NCI-H1105 treated with DMSO at 0.1 percent for 48 hours (cell line): ENCODE measurements around the gene MCHR1.
"Not testable (repeated sequence)": the region's sequence is repeated elsewhere in the genome, so short reads cannot be mapped to it uniquely, and the experiment has no call there.

Experiments used
- DNase-seq: peaks from one replicate; lab custom pipeline; 2025; lab: John Stamatoyannopoulos, UW

The MCHR1 gene

DNA sequence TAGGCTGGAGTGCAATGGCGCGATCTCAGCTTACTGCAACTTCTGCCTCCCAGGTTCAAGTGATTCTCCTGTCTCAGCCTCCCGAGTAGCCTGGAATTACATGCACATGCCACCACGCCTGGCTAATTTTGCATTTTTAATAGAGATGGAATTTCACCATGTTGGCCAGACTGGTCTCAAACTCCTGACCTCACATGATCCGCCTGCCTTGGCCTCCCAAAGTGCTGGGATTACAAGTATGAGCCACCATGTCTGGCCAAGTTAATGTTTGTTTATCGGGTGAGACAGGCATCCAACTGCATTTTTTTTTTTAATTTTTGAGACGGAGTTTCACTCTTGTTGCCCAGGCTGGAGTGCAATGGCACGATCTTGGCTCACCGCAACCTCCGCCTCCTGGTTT, 22.6 kb upstream of the MCHR1 start:
- not testable (repeated sequence) for DNase-seq

DNA sequence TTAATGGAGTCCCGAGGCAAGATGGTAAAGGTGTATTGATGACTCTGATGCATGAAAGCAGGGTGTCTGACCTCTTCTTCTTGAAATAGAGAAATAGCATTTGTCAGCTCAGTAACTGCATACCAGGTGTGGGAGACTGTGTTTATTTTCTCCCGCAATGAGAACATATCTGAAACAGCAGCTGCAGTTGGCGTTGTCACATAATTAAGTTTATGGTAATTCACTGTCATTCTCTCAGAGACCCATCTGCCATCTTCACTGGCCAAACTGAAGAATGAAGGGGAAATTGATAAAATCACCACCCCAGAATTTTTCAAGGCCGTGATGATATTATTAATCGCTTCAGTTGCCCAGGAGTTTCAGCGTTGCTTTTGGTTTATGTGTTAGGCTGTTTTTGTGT, 20.1 kb upstream of the MCHR1 start:
- DNase-seq, result no peak

DNA sequence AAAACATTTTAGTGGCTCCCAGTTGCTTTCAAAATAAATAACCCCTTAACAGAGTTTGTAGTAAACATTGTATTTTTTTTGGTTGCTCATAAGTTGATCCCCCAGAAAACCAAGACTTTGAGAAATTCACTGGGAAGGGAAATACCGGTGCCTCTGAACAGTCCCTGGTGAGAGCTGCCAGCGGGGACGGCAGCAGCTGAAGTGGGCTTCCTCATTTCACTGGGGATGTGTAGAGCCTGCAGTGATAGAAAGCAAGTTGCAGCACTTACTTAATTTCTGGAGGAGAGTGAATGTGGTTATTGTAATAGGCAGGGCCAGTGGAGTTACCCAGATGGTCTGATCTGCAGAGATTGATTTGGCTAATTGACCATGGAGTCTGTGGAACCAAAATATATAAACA, 18.6 kb upstream of the MCHR1 start:
- no peak for DNase-seq

DNA sequence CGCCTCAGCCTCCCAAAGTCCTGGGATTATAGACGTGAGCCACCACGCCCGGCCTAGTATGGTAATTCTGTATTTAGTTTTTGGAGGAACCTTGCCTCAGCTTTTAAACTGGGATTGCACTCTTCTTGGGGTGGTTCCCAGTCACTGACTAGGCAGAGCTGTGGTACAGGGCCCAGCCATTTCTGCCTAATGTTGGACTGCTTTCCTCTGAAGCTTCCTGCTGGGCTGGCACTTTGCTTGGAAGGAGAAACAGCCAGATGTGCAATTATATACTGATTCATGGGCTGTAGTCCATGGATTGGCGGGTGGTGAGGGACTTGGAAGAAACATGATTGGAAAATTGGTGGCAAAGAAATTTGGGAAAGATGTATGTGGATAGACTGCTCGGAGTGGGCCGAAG, 17.6 kb upstream of the MCHR1 start:
- DNase-seq, result no peak

DNA sequence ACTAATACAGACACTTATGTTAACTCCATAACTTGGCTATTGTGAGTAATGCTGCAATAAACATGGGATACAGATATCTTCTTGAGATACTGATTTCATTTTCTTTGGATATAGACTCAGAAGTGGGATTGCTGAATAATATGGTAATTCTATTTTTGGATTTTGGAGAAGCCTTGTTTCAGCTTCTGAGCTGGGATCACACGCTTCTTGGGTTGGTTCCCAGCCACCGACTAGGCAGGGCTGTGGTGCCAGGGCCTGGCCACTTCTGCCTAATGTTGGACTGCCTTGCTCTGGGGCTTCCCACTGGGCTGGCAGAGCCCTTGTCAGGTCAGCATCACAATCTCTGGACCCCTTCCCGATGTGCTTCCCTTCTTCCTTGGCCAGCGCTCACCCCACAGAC, 14.0 kb upstream of the MCHR1 start:
- DNase-seq, result no peak

DNA sequence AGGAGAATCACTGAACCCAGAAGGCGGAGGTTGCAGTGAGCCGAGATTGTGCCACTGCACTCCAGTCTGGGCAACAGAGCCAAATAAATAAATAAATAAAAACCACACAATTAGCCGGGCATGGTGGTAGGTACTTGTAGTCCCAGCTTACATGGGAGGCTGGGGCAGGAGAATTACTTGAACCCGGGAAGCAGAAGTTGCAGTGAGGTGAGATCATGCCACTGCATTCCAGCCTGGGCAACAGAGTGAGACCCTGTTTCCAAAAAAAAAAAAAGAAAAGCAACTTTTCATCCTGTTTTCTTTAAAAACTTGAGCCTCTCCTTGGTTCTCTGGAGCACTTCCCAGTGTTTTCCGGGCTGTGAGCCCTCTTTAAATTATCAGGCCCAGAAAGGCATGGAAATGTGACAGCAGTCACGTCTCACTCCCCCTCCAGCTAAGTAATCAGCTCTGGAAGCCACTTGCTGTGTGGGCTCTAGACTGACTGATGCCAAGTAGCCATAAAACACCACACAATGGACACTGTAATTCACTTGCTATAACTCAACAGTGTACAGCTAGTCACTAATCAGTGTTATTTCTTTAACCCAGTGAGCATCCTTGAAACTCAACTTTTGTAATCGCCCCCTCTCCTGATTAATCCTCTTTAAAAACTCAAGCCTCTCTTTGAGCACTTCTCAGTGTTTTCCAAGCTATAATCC, 13.0 kb upstream of the MCHR1 start:
- DNase-seq, result no peak

DNA sequence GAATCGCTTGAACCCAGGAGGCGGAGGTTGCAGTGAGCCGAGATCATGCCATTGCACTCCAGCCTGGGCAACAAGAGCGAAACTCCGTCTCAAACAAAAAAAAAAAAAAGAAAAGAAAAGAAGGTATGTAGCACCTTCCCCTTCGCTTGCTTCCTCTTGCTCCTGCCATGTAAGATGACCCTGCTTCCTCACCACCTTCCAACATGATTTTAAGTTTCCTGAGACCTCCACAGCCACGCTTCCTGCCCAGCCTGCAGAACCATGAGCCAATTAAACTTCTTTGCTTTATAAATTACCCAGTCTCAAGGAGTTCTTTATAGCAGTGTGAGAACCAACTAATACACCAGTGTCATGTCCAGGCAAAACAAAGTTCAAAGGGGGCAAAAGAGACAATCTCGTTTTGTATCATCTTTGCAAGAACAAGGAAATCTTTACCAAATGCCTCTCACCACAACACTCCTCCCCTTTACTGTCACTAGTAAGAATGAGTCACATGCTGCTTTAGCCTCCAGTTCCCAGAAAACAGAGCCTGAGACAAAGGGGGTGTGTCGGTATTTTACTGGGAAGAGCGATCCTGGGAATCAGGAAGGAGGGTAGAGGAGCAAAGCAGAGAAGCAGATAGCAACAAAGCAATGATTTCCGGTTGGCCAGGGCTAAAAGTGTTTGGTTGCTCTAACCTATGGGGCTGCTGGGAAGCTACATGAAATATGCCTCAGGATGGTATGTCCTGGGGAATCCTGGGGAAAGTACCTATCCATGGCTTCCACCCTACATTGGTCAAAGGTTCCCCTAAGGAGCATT, 10.5 kb upstream of the MCHR1 start:
- no peak for DNase-seq

DNA sequence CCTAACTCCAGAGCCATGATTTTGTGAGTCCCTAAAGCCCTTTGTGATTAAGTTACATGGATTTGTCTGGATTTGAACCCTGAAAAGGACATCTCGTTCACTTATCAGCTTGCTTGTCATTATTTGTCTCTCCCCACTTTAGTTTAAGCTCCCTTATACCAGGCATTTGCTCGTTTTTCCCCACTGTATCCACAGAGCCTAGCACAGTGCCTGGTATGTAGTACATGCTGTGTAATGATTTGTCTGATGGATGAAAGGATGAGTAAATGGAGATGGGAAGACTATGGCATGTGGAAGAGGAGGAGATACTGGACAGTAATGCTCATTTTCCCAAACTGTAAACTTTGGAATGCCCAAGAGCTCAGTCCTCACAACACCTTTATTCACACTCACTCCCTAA, 9.2 kb upstream of the MCHR1 start:
- DNase-seq, result no peak

DNA sequence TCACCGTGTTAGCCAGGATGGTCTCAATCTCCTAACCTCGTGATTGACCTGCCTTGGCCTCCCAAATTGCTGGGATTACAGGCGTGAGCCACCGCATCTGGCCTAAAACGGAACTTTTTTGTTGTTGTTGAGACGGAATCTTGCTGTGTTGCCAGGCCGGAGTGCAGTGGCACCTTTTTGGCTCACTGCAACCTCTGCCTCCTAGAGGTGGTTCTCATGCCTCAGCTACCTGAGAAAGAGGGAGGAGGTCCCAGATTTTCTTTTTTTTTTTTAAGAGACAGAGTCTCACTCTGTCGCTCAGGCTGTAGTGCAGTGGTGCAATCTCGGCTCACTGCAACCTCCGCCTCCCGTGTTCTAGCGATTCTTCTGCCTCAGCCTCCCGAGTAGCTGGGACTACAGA, 7.9 kb upstream of the MCHR1 start:
- DNase-seq, result no peak

DNA sequence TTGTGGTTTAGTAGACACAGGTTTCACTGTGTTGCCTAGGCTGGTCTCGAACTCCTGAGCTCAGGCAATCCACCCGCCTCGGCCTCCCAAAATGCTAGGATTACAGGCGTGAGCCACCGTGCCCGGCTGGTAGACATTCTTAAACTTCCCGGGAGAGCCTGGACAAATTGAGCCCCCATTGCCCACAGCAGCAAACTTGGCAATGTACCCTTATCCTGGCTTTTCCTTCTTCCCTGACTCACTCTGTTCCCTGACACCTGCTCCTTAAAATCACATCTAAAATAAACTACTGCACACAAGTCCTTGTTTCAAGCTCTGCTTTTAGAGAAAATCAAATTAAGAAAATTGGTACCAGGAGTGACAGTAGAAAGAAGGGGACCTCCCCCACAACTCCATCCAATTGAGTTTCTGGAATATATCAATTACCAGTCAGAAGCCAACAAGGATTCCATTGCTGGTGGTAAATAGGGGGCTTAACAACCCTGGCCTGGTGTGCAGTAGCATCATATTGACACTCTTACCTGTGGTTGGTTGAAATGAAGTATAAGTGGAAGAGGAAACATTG, 7.4 kb upstream of the MCHR1 start:
- no peak for DNase-seq

DNA sequence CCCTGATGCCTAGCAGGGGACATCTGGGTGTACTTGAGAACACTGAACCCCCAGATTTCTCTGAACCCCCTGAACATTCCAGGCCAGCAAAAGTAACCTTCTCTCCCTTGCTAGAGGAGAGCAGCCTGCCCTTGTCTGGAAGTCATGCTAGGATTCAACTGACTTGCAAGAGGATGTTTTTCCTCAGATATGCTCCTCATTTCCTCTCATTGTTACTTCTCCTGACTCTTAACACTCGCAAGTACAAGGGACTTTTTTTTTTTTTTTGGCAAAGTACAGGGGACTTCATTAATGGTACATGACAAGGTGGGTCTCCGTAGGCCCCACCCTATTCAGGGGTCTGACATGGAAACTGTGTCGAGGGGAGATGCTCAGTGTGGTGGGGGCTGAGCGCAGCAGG, 6.3 kb upstream of the MCHR1 start:
- DNase-seq, result no peak

DNA sequence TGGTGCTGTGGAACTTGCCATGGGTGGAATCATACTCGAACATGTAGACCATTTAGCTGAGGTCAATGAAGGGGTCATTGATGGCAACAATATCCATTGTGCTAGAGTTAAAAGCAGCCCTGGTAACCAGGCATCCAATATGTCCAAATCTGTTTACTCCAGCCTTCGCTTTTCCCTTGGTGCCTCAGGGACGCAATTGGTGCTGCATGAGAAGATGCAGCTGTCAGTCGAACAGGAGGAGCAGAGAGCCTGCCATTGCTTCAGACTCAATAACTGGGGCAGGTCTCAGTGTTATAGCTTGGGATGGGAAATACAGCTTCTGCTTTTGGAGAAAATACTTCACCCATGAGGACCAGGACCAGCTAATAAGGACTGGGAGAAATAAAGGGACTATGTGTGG, 5.0 kb upstream of the MCHR1 start:
- no peak for DNase-seq

DNA sequence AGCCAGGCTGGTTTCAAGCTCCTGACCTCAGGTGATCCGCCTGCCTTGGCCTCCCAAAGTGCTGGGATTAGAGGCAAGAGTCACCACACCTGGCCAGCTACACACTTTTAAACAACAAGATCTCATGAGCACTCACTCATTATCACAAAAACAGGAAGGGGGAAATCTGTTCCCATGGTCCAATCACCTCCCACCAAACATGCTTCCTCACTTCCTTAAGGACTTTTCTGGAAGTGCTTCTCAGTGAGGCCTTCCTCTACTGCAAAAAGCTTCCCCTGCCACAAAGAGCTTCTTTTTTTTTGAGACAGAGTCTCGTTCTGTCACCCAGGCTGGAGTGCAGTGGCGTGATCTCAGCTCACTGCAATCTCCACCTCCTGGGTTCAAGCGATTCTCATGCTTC, 3.1 kb upstream of the MCHR1 start:
- DNase-seq, result not testable (repeated sequence)

DNA sequence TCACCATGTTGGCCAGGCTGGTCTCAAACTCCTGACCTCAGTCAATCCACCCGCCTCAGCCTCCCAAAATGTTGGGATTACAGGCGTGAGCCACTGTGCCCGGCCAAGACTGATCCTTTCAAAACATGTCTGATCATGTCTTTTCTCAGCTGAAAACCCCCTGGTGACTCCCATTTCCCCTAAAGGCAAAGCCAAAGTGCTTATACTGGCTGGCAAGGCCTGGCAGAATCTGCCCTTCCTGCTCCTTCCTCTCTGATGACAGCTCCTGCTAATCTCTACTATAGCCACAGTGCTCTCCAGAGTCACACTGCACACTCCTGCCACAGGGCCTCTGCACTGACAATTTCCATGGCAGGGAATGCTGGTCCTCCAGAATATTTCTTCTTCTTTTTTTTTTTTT, 2.6 kb upstream of the MCHR1 start:
- DNase-seq, result no peak

DNA sequence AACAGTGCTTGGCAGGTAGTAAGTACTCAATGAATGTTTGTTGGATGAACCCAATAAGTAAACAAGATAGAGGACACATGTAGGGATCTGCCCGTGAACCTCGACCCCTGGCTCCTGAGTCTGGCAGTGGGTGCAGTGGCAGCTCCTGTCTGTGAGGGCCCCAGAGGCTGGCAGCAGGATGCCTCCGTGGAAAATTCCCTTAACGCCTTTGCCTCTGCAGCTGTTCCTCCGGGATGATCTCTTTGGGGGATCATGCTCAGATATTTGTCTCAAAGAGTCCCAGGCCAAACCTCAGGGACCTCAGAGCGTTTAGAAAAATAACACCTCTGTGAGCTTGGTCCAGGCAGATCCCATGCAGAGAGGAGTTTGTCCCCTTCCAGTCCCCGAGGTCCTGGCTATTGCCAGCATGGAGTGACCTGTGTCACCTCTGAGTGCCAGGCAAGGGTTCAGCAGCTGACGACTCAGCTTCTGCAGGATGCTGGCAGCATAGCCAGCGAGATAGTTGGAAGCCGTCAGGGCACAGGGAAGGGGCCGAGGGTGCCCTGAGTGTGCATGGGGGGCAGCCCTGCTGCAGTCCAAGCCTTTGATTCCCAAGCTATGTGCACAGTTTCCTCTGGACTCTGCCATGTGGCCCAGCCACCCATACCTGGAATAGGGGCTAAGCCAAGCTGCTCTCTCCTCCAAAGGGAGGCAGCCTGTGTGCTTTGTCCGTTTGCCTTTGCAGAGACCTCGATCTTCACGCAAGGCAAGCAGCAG, 613 bp upstream of the MCHR1 start:
- DNase-seq, result no peak

DNA sequence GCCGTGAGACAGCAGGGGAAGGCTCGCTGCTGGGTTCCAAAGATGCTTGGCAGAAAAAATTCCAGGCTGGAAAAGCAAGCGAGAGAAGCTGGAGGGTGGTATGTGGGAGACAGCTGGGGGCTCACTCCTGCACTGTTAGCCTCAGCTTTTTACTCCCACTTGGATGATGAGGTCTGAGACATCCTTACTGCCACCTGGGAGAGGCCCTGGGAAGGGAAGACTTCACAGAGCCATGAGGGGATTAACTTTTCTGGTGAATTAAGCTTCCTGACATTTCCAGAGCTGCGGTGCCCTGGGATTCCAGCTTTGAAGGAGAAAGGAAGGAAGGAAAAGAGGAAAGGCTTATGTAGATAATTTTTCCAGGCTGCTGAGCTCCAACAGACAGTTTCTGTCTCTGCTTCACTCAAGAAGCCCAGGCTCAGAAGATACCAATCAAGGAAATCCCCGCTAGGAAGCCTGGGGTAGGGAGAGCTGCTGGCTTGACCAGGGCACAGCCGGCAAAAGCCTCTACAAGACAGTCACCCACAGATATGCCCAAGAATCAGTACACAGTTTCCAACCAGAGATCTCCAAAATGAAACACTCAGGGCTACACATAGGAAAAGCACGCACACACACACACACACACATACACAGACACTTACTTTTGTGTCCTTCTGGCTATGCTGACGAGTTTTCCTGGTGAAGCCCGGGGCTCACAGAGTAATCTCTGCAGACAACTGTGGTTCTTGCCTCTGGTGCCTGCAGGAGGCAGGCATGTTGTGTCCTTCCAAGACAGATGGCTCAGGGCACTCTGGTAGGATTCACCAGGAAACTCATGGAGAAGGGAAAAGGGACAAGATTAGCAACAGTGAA, 907 bp downstream of the MCHR1 start:
- no peak for DNase-seq

DNA sequence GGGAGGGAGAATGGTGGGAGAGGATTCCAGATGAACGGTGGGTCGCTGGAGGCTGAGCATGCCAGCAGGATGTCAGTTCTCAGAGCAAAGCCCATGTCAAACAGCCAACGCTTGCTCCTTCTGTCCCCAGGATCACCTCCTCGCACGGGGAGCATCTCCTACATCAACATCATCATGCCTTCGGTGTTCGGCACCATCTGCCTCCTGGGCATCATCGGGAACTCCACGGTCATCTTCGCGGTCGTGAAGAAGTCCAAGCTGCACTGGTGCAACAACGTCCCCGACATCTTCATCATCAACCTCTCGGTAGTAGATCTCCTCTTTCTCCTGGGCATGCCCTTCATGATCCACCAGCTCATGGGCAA, 1.5 kb downstream of the MCHR1 start:
- DNase-seq, result no peak

DNA sequence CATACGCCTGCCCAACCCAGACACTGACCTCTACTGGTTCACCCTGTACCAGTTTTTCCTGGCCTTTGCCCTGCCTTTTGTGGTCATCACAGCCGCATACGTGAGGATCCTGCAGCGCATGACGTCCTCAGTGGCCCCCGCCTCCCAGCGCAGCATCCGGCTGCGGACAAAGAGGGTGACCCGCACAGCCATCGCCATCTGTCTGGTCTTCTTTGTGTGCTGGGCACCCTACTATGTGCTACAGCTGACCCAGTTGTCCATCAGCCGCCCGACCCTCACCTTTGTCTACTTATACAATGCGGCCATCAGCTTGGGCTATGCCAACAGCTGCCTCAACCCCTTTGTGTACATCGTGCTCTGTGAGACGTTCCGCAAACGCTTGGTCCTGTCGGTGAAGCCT, 2.2 kb downstream of the MCHR1 start:
- no peak for DNase-seq

DNA sequence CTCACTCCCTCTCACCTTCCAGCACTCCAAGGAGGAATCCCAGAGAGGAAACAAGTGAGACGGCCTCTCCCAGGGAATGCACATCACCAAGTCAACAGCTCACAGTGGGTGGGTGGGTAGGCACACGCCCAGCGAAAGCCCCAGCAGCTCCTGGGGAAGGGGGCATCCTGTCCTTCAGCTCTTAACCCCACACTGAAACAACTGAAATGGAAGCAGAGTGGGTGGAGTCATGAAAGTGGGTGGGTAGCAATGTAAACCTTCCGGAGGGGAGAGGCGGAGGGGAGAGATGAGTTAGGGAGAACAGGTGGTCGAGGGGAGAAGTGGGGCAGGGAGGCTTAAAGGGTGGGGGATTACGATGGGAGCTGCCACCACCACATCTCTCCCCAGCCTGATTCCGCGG, 5.4 kb downstream of the MCHR1 start:
- DNase-seq, result no peak

DNA sequence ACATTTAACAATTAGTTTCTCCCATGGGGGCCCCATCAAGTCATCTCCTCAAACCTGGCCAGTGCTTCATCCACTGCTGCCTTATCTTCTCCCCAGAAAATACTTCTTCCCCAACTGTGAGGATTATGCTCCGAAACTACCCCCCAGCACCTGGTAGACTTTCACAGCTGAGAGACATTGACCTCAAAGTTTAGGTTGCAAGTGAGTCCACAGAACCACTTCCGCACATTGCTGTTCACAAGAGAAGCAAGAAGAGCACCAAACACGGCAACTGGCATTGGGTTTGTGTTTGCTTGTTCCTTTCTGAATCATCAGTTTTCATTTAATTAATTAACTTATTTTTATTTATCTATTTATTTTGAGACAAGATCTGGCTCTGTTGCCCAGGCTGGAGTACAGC, 6.1 kb downstream of the MCHR1 start:
- DNase-seq, result no peak

DNA sequence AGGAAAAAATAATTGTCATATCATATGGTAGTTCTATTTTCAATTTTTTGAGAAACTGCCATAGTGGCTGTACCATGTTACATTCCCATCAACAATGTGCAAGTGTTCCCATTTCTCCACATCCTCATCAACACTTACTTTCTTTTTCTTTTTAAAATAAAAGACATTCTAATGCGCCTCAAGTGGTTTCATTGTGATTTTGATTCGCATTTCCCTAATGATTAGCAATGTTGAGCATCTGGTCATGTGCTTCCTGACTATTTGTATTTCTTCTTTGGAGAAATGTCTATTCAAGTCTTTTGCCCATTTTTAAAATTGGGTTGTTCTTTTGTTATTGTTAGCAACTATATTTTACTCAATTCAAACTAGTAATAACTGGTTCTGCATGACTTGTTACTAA, 8.4 kb downstream of the MCHR1 start:
- no peak for DNase-seq

DNA sequence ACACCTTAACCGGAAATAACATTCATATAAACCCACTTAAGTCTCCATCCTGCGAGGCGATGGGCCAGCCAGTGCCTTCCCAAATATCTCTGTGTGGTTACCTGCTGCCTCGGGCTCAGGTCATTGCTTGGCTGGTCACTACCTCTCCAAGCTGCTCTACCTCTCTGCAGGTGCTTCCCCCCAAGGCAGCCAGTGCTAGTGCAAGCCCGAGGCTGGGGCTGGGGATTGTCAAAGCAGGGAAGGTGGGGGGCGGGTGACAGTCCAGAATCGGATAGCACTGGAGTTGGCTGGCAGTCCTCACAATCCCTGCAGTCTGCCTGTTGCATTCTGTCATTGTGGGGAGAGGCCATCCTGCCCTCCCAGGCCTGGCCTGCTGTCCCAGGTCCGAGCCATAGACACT, 11.1 kb downstream of the MCHR1 start:
- no peak for DNase-seq
